HCEC 1CT (cell line): ENCODE results near the gene TMC2.
"Not testable (repeated sequence)": the region's sequence is repeated elsewhere in the genome, so short reads cannot be mapped to it uniquely, and the experiment has no call there.

Experiments used
- DNase-seq: peaks from one replicate; pipeline ENCODE4 v3.0.0-alpha.2; 2017

TMC2 gene, protein sequence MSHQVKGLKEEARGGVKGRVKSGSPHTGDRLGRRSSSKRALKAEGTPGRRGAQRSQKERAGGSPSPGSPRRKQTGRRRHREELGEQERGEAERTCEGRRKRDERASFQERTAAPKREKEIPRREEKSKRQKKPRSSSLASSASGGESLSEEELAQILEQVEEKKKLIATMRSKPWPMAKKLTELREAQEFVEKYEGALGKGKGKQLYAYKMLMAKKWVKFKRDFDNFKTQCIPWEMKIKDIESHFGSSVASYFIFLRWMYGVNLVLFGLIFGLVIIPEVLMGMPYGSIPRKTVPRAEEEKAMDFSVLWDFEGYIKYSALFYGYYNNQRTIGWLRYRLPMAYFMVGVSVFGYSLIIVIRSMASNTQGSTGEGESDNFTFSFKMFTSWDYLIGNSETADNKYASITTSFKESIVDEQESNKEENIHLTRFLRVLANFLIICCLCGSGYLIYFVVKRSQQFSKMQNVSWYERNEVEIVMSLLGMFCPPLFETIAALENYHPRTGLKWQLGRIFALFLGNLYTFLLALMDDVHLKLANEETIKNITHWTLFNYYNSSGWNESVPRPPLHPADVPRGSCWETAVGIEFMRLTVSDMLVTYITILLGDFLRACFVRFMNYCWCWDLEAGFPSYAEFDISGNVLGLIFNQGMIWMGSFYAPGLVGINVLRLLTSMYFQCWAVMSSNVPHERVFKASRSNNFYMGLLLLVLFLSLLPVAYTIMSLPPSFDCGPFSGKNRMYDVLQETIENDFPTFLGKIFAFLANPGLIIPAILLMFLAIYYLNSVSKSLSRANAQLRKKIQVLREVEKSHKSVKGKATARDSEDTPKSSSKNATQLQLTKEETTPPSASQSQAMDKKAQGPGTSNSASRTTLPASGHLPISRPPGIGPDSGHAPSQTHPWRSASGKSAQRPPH

DNA sequence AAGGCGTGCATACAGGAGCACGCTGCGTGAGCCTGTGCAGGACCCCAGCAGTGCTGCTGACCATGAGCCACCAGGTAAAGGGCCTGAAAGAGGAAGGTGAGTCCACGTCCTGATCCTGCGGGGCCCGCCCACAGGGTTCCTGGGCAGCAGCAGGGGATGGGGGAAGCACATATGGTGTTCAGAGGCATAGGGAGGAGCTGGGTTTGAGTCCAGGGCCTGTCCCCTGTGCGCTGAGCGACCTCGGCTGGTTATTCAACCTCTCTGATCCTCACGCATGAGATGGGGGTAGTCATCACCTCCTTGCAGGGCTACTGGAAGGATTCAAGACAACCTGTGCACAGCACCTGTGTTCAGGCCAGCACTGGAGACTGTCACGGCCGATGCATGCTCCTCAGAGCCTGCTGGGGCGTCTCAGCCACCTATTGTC, at the start of gene TMC2:
Gene TMC2, plus strand, starts transcription at position 14 of the 427 bp plus-strand sequence. Its CDS starts 49 bp downstream, at position 63.
- no peak for DNase-seq

DNA sequence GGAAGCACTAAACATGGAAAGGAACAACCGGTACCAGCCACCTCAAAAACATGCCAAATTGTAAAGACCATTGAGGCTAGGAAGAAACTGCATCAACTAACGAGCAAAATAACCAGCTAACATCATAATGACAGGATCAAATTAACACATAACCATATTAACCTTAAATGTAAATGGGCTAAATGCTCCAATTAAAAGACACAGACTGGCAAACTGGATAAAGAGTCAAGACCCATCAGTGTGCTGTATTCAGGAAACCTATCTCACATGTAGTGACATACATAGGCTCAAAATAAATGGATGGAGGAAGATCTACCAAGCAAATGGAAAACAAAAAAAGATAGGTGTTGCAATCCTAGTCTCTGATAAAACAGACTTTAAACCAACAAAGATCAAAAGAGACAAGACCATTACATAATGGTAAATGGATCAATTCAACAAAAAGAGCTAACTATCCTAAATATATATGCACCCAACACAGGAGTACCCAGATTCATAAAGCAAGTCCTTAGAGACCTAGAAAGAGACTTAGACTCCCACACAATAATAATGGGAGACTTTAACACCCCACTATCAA, 33.5 kb upstream of the TMC2 start:
- DNase-seq, result not testable (repeated sequence)

DNA sequence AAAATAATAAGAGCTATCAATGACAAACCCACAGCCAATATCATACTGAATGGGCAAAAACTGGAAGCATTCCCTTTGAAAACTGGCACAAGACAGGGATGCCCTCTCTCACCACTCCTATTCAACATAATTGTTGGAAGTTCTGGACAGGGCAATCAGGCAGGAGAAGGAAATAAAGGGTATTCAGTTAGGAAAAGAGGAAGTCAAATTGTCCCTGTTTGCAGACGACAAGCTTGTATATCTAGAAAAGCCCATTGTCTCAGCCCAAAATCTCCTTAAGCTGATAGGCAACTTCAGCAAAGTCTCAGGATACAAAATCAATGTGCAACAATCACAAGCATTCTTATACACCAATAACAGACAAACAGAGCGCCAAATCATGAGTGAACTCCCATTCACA, 31.6 kb upstream of the TMC2 start:
- DNase-seq, result not testable (repeated sequence)

DNA sequence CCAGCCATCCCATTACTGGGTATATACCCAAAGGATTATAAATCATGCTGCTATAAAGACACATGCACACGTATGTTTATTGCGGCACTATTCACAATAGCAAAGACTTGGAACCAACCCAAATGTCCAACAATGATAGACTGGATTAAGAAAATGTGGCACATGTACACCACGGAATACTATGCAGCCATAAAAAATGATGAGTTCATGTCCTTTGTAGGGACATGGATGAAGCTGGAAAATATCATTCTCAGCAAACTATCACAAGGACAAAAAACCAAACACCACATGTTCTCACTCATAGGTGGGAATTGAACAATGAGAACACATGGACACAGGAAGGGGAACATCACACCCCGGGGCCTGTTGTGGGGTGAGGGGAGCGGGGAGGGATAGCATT, 29.9 kb upstream of the TMC2 start:
- not testable (repeated sequence) for DNase-seq

DNA sequence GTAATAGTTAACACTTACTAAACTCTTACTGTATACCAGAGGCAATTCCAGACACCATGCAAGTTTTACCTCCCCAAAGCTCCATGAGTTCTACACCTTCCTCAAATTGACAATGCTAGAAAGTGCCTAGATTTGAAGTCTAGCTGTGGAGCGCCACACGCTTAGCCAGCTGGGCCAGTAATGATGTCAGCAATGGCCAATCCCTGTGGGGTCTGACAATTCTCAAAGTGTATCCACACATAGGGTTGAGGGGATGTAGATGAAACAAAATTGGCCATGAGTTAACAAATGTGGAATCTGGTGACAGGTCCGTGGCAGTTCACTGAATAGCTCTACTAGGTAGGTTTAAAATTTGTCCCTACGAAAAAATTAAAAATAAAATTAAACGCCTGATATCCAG, 28.9 kb upstream of the TMC2 start:
- no peak for DNase-seq

DNA sequence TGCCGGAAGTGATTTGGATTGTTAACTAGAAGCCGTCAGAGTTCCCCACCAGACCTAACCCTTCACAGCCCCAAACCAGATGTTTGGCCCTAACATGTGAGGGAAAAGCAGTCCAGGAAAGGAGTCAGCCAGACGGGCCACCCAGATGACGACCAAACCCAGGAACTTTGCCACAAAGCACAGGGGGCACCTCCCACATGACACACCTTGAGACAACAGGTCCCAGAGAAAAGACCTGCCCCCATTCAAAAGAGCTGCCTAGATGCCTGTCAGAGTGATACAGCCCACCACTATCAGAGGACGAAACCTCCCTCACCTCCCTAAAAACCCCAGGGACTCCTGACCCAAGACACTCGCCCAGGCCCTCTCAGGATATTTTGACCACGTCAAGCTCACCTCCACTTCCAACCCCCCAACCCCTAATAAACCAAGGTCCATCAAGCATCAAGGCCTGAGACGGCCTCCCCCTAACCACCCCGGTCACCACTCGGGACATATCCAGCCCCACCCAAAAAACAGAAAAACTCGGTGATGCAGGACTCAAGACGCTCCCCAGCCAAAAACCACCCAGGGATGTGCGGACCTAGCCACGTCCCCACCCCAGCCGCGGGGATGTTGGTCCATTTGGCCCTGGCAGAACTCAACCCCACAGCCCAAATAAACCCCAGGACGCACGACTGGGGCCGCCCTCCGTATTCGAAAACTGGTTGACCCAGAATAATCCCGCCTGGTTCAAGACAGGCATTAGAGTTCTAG, 28.3 kb upstream of the TMC2 start:
- DNase-seq, result peak; percentile 21

DNA sequence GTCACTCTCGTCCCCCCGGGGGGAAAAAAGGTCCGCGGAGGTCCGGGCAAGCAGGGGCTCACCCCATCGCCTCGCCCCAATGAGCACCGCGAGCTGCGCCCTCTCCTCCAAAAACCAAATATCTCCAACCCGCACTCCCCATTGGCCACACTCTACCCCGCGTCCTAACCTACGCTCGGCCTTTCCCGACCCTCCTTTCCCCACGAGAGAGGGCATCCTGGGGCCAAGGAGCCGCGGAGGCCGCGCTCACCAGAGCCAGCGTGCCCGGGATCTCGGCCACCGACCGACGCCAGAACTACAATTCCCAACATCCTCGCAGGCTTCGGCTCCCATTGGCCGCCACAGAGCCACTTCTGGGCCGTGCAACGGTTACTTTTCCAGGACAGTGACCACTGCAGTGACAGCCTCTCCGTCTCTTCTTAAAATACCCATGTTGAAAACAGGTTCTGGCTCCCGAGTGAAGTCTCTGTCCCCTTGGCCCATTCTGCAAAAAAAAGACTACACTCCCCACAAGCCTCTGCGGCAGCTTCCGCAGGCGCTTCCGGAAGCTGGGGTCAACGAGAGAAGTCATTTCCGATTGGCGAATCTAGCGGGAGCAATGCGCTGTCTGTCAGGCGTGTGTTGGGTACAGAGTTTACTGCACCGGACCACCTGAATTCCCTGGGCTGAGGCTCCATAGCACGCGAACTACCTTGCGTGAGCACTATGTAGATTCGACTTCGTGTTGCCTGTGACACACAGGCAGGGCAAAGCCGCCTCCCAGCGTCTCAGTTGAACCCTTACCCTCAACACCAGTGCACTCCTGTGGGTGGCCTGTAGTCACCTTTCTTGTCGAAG, 27.5 kb upstream of the TMC2 start, which contains the start of gene ZNF343:
Gene ZNF343, minus strand, starts transcription at position 285 of the 837 bp plus-strand sequence. CDS start 15,020 bp downstream, outside the sequence.
- DNase-seq, result peak; percentile 79

DNA sequence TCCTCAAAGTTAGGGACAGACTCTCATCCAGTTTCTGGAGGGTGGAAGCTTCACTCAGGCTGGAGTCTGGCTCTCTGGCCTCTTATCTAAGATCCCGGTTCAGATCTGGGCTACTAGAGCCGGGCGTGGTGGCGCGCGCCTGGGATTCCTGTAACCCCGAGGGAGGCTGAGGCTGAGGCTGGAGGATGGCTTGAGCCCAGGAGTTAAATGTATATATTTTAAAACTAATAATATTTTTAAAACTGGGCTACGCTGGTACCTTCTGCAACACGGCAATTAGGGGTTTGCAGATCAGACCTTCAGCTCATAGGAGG, 26.9 kb upstream of the TMC2 start:
- DNase-seq, result no peak

DNA sequence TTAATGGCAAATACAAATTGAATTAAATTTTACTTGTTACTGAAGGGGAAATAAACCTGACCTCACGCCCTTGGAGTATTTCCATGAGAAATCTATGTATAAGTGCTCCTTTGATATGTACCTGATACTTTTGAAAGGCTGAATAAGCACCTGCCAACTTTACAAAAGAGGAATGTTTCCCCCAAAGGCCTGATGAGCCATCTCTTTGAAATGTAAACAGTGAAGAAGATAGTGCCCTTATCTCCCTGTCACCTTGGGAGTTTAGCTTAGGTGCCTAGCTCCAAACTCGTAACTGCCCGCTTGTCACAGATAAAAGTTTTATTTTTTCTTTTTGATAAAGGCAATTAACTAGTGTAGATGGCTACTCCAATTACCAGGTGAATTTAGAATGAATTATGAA, 26.6 kb upstream of the TMC2 start:
- no peak for DNase-seq

DNA sequence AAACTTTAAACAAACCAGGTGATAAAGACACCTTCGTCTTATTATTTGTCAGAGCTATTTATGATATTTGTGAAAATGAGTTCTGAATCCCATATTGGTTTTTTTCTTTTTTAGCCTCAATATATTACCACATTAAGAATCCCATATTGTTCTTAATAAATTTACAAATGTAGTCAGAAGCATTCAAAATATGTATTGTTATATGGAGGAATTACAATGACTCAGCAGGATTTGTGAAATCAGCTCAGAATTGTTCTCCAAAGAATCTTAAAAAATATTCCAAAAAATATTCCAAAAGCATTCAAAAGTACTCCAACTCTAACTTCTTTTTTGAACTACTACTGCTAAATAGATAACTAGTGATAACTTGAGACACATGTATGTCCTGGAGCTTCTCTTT, 21.2 kb upstream of the TMC2 start:
- no peak for DNase-seq

DNA sequence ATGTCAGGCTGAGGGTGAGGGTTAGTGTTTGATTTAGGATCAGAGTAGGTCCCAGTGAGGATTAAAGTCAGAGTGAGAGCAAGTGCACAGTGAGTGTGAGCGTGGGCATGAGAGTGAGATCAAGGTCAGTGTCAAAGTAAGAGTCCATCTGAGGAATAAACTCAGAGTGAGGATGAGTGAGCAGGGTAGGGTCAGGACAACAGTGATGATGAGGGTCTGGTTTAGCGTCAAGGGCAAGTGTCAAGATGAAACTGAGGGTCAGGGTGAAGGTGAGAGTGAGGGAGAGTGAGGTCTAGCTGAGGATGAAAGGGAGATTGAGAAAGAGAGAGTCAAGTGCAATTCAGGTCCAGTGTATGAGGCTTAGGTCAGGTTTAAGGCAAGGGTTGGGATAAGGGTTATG, 20.0 kb upstream of the TMC2 start:
- no peak for DNase-seq

DNA sequence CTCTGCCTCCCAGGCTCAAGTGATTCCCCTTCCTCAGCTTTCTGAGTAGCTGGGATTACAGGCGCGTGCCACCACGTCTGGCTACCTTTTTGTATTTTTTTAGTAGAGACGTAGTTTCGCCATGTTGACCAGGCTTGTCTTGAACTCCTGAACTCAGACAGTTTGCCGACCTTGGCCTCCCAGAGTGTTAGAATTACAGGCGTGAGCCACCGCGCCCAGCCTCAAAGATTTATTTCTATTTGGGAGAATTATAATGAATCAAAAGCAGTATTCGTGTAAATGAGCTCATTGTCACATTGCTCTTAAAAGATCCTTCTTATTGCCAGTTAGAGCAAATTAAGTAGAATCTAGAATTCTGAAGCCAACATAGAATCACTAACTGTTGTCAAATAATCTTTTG, 18.3 kb upstream of the TMC2 start:
- no peak for DNase-seq

DNA sequence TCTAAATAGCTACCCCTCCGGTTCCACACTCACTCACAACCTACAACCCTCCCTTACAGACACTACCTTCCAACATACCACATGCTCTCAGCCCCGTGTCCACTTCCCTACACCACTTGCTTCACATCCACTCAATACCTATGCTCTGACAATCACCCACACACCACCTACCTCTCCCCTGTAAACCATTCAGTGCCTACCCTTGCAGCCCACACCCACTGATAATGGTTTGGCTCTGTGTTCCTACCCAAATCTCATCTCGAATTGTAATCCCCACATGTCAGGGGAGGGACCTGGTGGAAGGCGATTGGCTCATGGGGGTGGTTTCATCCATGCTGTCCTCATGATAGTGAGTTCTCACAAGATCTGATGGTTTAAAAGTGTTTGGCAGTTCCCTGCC, 17.8 kb upstream of the TMC2 start:
- DNase-seq, result no peak

DNA sequence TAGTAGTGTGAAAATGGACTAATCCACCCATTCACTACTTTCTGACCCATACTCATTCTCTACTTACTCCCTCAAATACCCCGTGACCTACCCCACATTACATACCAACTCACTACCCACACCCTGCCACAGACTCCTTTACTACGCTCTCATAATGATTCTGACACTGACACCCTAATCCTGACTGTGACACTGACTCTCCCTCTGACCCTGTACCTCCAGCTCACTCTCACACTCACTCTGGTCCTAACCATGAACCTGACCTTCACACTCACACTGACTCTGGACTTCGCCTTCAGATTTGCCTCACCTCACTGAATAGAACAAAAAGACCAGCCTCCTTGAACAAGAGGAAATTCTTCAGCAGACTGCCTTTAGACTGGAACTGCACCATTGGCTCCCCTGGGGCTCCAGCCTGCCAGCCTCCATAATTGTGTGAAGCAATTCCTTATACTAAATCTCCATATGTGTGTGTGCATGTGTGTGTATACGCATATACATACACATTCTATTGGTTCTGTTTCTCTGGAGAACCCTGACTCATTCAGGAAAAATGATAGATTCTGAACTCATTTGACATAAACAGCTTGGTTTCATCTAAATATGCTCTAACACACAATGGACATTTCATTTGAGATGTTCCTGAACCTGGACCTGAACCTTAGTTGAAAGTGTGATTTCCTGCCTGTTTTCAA, 17.1 kb upstream of the TMC2 start:
- DNase-seq, result peak; percentile 74

DNA sequence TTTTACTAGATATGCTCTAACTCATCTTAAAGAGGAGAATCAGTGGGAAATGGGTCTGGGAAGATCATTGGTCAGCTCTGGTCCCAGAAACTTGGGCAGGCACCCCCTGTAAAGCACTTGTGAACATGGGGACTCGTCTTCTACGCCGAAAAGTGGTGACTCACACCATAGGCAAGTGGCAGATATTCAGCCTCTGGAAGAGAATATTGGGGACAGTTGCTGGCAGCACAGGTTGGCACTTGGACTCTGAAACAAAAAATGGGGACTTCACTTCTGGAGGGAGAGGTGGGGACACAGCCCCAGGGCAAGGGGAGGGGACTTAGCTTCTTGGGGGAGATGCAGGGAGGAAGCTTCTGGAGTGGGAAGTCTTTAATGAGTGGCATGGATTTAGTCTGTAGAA, 15.8 kb upstream of the TMC2 start:
- DNase-seq, result no peak

DNA sequence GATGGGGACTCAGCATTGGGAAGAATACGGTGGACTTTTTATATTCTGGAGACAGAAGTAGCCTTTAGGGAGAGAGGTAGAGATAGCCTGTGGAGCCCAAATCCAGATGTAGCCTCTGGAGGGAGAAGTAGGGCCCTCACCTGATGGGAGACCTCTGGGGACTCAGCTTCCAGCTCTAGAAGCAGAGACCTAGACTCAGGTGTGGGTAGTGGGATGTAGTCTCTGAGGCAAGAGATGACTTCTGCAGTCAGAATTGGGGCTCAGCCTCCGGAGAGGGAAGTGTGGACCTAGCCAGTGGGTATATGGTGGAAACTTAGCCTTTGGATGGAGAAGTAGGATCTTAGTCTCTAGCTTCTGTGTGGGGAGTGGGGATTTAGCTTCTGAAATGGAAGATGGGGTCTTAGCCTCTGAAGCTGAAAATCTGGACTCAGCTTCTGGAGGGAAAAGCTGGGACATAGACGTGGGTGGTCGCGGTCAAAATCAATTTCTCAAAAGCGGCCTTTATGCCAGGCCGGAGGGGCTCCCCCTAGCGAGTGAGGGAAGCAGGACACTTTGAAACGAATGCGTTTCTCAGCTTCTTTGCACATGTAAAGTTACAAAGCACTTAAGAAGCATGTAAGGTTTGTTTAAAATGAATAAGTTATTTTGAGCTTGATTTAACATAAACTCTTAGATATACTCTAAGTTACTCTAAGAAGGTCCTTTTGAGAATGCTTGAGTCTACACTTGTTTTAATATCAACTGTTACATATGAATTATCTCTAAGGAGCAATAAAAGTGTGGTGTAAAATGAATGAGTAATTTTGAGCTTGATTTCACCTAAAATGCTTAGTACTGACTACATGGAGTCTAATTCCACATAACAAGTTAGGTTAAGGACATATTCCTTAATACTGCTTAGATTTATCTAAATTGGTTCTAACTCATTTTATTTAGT, 14.7 kb upstream of the TMC2 start:
- DNase-seq, result peak; percentile 53

DNA sequence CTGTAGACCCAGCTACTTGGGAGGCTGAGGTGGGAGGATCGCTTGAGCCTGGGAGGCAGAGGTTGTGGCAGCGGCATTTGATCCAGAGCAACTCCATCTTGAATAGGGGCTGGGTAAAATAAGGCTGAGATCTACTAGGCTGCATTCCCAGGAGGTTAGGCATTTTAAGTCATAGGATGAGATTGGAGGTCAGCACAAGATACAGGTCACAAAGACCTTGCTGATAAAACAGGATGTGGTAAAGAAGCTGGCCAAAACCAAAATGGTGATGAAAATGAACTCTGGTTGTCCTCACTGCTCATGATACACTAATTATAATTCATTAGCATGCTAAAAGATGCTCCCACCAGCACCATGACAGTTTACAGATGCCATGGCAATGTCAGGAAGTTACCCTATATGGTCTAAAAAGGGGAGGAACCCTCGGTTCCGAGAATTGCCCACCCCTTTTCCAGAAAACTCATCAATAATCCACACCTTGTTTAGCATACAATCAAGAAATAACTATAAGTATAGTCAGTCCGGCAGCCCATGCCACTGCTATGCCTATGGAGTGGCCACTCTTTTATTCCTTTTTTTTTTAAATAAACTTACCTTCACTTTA, 13.4 kb upstream of the TMC2 start:
- DNase-seq, result not testable (repeated sequence)

DNA sequence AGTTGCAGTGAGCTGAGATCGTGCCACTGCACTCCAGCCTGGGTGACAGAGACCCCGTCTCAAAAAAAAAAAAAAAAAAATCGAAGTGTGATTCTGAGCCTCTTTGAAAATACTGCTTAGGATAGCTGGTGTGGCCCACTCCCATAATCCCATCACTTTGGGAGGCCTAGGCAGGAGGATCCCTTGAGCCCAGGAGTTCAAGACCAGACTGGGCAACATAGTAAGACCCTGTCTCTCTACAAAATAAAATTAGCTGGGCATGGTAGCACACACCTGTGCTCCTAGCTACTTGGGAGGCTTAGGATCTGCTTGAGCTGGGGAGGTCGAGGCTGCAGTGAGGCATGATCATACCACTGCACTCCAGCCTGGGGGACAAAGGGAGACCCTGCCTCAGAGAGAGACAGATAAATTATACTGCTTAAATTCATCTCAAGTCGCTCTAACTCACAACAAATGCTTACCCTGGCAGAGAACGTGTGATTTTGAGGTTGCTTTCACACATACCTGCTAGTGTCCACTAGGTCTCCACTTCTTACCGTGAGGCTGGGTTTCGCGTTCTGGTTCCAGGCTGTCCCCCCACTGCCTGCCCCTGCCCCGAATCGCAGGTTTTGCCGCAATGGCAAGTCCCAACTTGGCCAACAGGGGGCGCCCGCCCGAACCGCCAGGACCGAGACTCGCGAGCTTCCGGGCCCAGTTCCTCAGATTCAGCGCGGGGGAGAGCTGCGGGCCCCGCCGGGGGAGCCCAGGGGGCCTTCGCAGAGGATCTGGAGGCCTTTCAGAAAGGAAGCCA, 12.3 kb upstream of the TMC2 start:
- peak; percentile 70 for DNase-seq
